ENCODE data around the gene FAXC.
"Not testable (repeated sequence)": the region's sequence is repeated elsewhere in the genome, so short reads cannot be mapped to it uniquely, and the experiment has no call there.

The FAXC gene

GRCh38 chr6:99295276-99295675 lies 54.2 kb downstream of the FAXC start:
- no peaks in the 10 kb centered on the region for H3K4me1 ChIP-seq (ENCODE audit: insufficient read depth, low read length)
- peaks cover 12% of the 10 kb centered on the region for H3K36me3 ChIP-seq (ENCODE audit: insufficient read depth, low read length)
- no peaks in the 10 kb centered on the region for H3K9me3 ChIP-seq (ENCODE audit: low read length)
- H3K4me3 ChIP-seq (ENCODE audit: low read length): no peak overlapping the region
- H2AFZ ChIP-seq (ENCODE audit: low read depth, low read length): no peak overlapping the region
- H3K27me3 ChIP-seq (ENCODE audit: insufficient read depth, low read length): no peaks in the 10 kb centered on the region

DNA sequence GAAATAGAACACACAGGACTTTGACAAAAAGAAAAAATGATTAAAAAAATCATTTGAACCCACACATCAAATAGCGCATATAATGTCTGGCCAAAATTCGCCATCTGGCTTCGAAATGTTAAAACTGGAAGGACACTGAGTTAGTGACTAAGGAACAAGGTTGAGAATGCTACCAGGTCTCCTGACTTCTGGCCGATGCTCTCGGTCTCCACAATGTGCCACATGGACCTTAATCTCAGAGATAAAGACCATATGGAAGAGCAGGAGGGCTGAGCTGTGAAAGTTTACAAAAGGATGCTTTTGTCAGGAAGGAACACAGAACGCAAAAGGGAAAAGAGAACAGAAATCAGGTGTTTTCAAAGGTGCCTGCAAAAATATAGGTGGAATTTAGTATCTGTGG lies 54.7 kb downstream of the FAXC start:
- Histone ChIP-seq H3K4me1 (ENCODE audit: insufficient read depth, low read length) (no peaks in the 10 kb centered on the region), H3K36me3 (ENCODE audit: insufficient read depth, low read length) (peaks cover 14% of the 10 kb centered on the region), H2AFZ (ENCODE audit: low read depth, low read length) (no peak overlapping the region), H3K9me3 (ENCODE audit: low read length) (no peaks in the 10 kb centered on the region), H3K4me3 (ENCODE audit: low read length) (no peak overlapping the region), H3K27me3 (ENCODE audit: insufficient read depth, low read length) (no peaks in the 10 kb centered on the region)

DNA sequence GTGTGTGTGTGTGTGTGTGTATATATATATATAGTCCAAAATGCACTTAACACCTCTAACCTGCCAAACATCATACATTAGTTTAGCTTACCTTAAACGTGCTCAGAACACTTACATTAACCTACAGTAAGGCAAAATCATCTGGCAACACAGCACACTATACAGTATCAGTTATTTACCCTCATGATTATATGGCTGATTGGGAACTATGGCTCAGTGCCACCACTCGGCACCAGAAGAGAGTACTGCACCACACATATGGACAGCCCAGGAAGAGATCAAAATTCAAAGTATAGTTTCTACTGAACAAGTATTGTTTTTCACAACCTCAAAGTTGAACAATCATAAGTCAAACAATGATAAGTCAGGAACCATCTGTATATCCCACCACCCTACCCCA lies 59.8 kb downstream of the FAXC start:
- Histone ChIP-seq H3K4me3 (ENCODE audit: low read length) (no peak overlapping the region), H3K9me3 (ENCODE audit: low read length) (no peaks in the 10 kb centered on the region), H3K4me1 (ENCODE audit: insufficient read depth, low read length) (no peaks in the 10 kb centered on the region), H3K36me3 (ENCODE audit: insufficient read depth, low read length) (peaks cover 16% of the 10 kb centered on the region), H2AFZ (ENCODE audit: low read depth, low read length) (no peak overlapping the region), H3K27me3 (ENCODE audit: insufficient read depth, low read length) (no peaks in the 10 kb centered on the region)

- H3K36me3 ChIP-seq (ENCODE audit: insufficient read depth, low read length): peaks cover 14% of the 10 kb centered on the region
- H2AFZ ChIP-seq (ENCODE audit: low read depth, low read length): no peak overlapping the region
- H3K4me3 ChIP-seq (ENCODE audit: low read length): no peak overlapping the region
- no peaks in the 10 kb centered on the region for H3K9me3 ChIP-seq (ENCODE audit: low read length)
- H3K4me1 ChIP-seq (ENCODE audit: insufficient read depth, low read length): no peaks in the 10 kb centered on the region
- H3K27me3 ChIP-seq (ENCODE audit: insufficient read depth, low read length): no peaks in the 10 kb centered on the region
These were observed 60.8 kb downstream of the FAXC start for GRCh38 chr6:99288668-99289067.

DNA sequence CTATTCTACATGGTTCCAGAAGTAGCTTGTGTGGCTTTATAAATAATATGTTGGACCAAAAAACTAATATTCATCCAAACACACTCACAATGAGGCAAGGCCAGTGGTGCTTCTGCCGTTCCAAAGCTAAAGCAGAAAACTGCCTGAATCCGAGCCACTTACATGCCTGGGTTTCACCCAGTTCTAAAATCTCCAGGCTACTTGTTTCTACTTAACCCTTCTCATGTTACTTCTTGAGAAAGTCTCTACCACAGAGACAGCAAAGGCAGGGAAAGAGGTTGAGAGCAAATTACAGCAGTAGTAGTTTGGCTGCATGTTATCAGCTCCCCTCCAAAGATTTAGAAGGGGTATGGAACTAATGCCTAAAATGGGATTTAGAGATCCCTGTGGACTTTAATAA lies 62.0 kb downstream of the FAXC start:
- no peak overlapping the region for H3K4me3 ChIP-seq (ENCODE audit: low read length)
- H3K27me3 ChIP-seq (ENCODE audit: insufficient read depth, low read length): no peaks in the 10 kb centered on the region
- no peaks in the 10 kb centered on the region for H3K4me1 ChIP-seq (ENCODE audit: insufficient read depth, low read length)
- H3K36me3 ChIP-seq (ENCODE audit: insufficient read depth, low read length): peaks cover 14% of the 10 kb centered on the region
- no peak overlapping the region for H2AFZ ChIP-seq (ENCODE audit: low read depth, low read length)
- H3K9me3 ChIP-seq (ENCODE audit: low read length): no peaks in the 10 kb centered on the region

GRCh38 chr6:99285881-99286280 lies 63.6 kb downstream of the FAXC start:
- no peaks in the 10 kb centered on the region for H3K9me3 ChIP-seq (ENCODE audit: low read length)
- H2AFZ ChIP-seq (ENCODE audit: low read depth, low read length): no peak overlapping the region
- no peaks in the 10 kb centered on the region for H3K4me1 ChIP-seq (ENCODE audit: insufficient read depth, low read length)
- H3K36me3 ChIP-seq (ENCODE audit: insufficient read depth, low read length): peaks cover 8% of the 10 kb centered on the region
- H3K4me3 ChIP-seq (ENCODE audit: low read length): no peak overlapping the region
- no peaks in the 10 kb centered on the region for H3K27me3 ChIP-seq (ENCODE audit: insufficient read depth, low read length)

DNA sequence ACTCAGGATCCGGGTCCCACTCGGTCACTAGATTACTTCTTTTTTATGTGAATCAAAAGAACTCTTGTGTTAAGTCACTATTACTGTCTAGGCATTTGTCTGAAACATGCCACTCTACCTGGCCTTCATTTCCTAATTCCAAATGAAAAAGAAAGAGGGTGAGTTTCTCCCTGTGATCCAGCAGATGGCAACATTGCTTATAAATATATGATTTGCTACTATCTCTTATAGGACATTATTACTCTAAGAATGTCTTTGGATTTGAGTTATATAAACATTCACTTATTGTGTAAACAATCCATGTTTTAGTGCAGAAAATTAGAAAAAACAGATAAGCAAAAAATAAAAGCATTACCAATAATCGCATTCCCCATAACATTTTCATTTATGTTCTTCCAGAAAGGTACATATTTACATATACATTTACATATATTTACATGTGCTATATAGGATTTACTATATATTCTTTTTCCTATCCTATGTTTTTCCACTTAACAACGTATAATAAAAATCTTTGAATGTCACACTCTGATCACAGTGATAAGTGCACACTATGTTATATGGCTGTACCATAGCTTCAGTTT lies 66.9 kb downstream of the FAXC start:
- H3K27me3 ChIP-seq (ENCODE audit: insufficient read depth, low read length): no peaks in the 10 kb centered on the region
- peaks cover 8% of the 10 kb centered on the region for H3K36me3 ChIP-seq (ENCODE audit: insufficient read depth, low read length)
- H3K4me1 ChIP-seq (ENCODE audit: insufficient read depth, low read length): no peaks in the 10 kb centered on the region
- no peak overlapping the region for H3K4me3 ChIP-seq (ENCODE audit: low read length)
- no peaks in the 10 kb centered on the region for H3K9me3 ChIP-seq (ENCODE audit: low read length)
- no peak overlapping the region for H2AFZ ChIP-seq (ENCODE audit: low read depth, low read length)

GRCh38 chr6:99276747-99277146 lies 72.7 kb downstream of the FAXC start:
- H2AFZ ChIP-seq (ENCODE audit: low read depth, low read length): no peak overlapping the region
- no peaks in the 10 kb centered on the region for H3K27me3 ChIP-seq (ENCODE audit: insufficient read depth, low read length)
- peaks cover 8% of the 10 kb centered on the region for H3K36me3 ChIP-seq (ENCODE audit: insufficient read depth, low read length)
- no peaks in the 10 kb centered on the region for H3K4me1 ChIP-seq (ENCODE audit: insufficient read depth, low read length)
- no peak overlapping the region for H3K4me3 ChIP-seq (ENCODE audit: low read length)
- H3K9me3 ChIP-seq (ENCODE audit: low read length): no peaks in the 10 kb centered on the region

DNA sequence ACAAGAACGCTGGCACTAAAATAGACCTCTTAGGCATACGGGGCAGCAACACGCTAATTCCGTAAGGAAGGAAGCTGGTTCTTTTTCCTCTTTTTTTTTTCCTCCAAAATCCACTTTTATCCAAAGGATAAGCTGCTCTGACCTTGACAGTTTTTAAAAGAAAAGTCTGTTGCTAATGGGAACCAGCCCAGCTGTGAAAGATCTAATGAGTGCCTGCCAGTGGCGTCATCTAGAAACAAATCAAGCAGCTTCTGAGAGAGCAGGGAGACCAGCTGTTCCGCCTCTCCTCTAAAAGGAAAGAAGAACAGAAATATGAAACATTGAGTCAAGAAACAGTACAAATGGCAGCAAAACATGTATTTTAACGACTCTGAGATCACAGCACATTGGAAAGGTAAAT lies 78.6 kb downstream of the FAXC start:
- Histone ChIP-seq H3K4me3 (ENCODE audit: low read length) (no peak overlapping the region), H3K27me3 (ENCODE audit: insufficient read depth, low read length) (no peaks in the 10 kb centered on the region), H3K9me3 (ENCODE audit: low read length) (no peaks in the 10 kb centered on the region), H2AFZ (ENCODE audit: low read depth, low read length) (no peak overlapping the region), H3K36me3 (ENCODE audit: insufficient read depth, low read length) (no peaks in the 10 kb centered on the region), H3K4me1 (ENCODE audit: insufficient read depth, low read length) (no peaks in the 10 kb centered on the region)

- Histone ChIP-seq H3K4me1 (ENCODE audit: insufficient read depth, low read length) (no peaks in the 10 kb centered on the region), H2AFZ (ENCODE audit: low read depth, low read length) (no peak overlapping the region), H3K4me3 (ENCODE audit: low read length) (no peak overlapping the region), H3K36me3 (ENCODE audit: insufficient read depth, low read length) (no peaks in the 10 kb centered on the region), H3K9me3 (ENCODE audit: low read length) (no peaks in the 10 kb centered on the region), H3K27me3 (ENCODE audit: insufficient read depth, low read length) (no peaks in the 10 kb centered on the region)
These were observed 79.4 kb downstream of the FAXC start for GRCh38 chr6:99270030-99270429.

GRCh38 chr6:99269207-99269606 lies 80.3 kb downstream of the FAXC start:
- no peaks in the 10 kb centered on the region for H3K36me3 ChIP-seq (ENCODE audit: insufficient read depth, low read length)
- no peak overlapping the region for H3K4me3 ChIP-seq (ENCODE audit: low read length)
- no peak overlapping the region for H2AFZ ChIP-seq (ENCODE audit: low read depth, low read length)
- no peaks in the 10 kb centered on the region for H3K27me3 ChIP-seq (ENCODE audit: insufficient read depth, low read length)
- no peaks in the 10 kb centered on the region for H3K9me3 ChIP-seq (ENCODE audit: low read length)
- no peaks in the 10 kb centered on the region for H3K4me1 ChIP-seq (ENCODE audit: insufficient read depth, low read length)

DNA sequence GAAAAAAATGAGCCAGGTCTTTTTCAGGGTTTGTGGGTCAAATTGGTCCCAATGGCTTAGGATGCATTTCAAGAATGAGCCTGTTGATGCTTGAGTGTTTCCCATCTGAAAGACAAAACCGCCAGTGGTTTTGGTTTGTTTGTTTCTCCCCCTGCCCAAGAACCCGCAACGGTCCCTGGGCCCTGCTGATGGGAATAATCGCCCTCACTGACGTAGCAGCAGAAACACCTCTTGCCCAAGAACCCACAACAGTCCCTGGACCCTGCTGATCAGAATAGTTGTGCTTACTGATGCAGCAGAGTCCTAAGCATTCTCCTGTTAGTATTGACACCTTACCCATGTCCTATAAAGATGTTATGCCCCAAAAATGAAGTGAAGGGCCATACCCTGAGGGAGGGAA lies 82.5 kb downstream of the FAXC start:
- not testable (repeated sequence) for H2AFZ ChIP-seq (ENCODE audit: low read depth, low read length); H3K27me3 ChIP-seq (ENCODE audit: insufficient read depth, low read length); H3K4me1 ChIP-seq (ENCODE audit: insufficient read depth, low read length); H3K36me3 ChIP-seq (ENCODE audit: insufficient read depth, low read length); H3K4me3 ChIP-seq (ENCODE audit: low read length); H3K9me3 ChIP-seq (ENCODE audit: low read length)

GRCh38 chr6:99265447-99265846 lies 84.0 kb downstream of the FAXC start:
- H3K9me3 ChIP-seq (ENCODE audit: low read length); H2AFZ ChIP-seq (ENCODE audit: low read depth, low read length); H3K4me3 ChIP-seq (ENCODE audit: low read length); H3K36me3 ChIP-seq (ENCODE audit: insufficient read depth, low read length); H3K4me1 ChIP-seq (ENCODE audit: insufficient read depth, low read length); H3K27me3 ChIP-seq (ENCODE audit: insufficient read depth, low read length): not testable (repeated sequence)
